ENCODE measurements around the gene COL23A1.
A peak's percentile ranks its signal among the peaks of the same experiment; 100 is the strongest.
"Not testable (repeated sequence)": the region's sequence is repeated elsewhere in the genome, so short reads cannot be mapped to it uniquely, and the experiment has no call there.

Gene COL23A1

GRCh38 chr5:178504340-178504960, 85.7 kb downstream of the COL23A1 start:
- no peak for DNase-seq

GRCh38 chr5:178502401-178503100, 87.6 kb downstream of the COL23A1 start:
- DNase-seq, result peak in 1 of 3 donors; percentile 30

GRCh38 chr5:178499352-178499751, 90.8 kb downstream of the COL23A1 start:
- DNase-seq, result no peak

GRCh38 chr5:178496642-178497041, 93.6 kb downstream of the COL23A1 start:
- DNase-seq, result peak; percentile 75 to 95 (median 85)

- DNase-seq, result no peak
These were observed 94.0 kb downstream of the COL23A1 start for GRCh38 chr5:178496214-178496613.

- peak in 2 of 3 donors; percentile 33 to 41 for DNase-seq
These were observed 94.5 kb downstream of the COL23A1 start for GRCh38 chr5:178495706-178496105.

- no peak for DNase-seq
These were observed 97.9 kb downstream of the COL23A1 start for GRCh38 chr5:178492278-178492677.

- DNase-seq, result peak; percentile 64 to 74 (median 71)
These were observed 99.1 kb downstream of the COL23A1 start for GRCh38 chr5:178490935-178491652.

GRCh38 chr5:178489271-178489976, 100.8 kb downstream of the COL23A1 start:
- peak; percentile 23 to 64 (median 59) for DNase-seq

- DNase-seq, result no peak
These were observed 101.5 kb downstream of the COL23A1 start for GRCh38 chr5:178488696-178489095.

GRCh38 chr5:178487911-178488600, 102.1 kb downstream of the COL23A1 start:
- no peak for DNase-seq

- not testable (repeated sequence) for DNase-seq
These were observed 103.2 kb downstream of the COL23A1 start for GRCh38 chr5:178486878-178487512.

- peak; percentile 82 to 93 (median 88) for DNase-seq
These were observed 104.0 kb downstream of the COL23A1 start for GRCh38 chr5:178486239-178486641.

GRCh38 chr5:178483620-178484019, 106.6 kb downstream of the COL23A1 start:
- DNase-seq, result peak; percentile 87 to 91 (median 87)

GRCh38 chr5:178479261-178479660, 110.9 kb downstream of the COL23A1 start:
- DNase-seq, result no peak

- no peak for DNase-seq
These were observed 111.8 kb downstream of the COL23A1 start for GRCh38 chr5:178478370-178478769.

GRCh38 chr5:178477802-178478201, 112.4 kb downstream of the COL23A1 start:
- no peak for DNase-seq

GRCh38 chr5:178476972-178477754, 113.0 kb downstream of the COL23A1 start:
- DNase-seq, result peak; percentile 65 to 87 (median 82)

GRCh38 chr5:178476531-178476930, 113.7 kb downstream of the COL23A1 start:
- DNase-seq, result no peak

- peak in 1 of 3 donors; percentile 47 for DNase-seq
These were observed 114.8 kb downstream of the COL23A1 start for GRCh38 chr5:178475422-178475821.

GRCh38 chr5:178474562-178475184, 115.5 kb downstream of the COL23A1 start:
- DNase-seq, result no peak

Measured in suppressor macrophage treated with lipopolysaccharide for 1 hour (primary cell).